ENCODE measurements around the gene RALGDS.

RALGDS gene

DNA sequence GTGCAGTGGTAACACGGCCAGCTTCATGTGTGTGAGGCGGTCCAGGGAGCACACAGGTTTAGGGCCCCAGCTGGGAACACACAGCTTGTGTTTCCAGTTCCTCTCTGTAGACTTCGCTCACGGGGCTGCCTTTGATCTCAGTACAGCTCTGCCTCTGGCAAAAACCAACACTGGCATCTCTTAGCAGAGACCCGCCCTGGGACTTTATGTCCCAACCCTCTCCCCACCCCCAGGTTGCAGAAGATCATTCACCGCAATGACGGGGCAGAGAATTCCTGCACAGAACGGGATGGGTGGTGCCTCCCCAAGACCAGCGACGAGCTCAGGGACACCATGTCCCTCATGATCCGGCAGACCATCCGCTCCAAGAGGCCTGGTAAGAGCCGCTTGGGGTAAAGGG lies 64.5 kb downstream of the RALGDS start:
- H3K4me1 ChIP-seq (ENCODE audit: control insufficient read depth, insufficient read depth, low read length), result no peaks in the 10 kb centered on the region
- H3K36me3 ChIP-seq (ENCODE audit: control insufficient read depth, insufficient read depth, low read length), result peaks cover 44% of the 10 kb centered on the region
- no peak overlapping the region for H3K9ac ChIP-seq (ENCODE audit: low read length)
- no peak overlapping the region for H3K4me3 ChIP-seq (ENCODE audit: low read length)
- no peaks in the 10 kb centered on the region for H3K27me3 ChIP-seq (ENCODE audit: control insufficient read depth, insufficient read depth, low read length)
- no peak overlapping the region for H3K27ac ChIP-seq (ENCODE audit: low read depth, low read length)

DNA sequence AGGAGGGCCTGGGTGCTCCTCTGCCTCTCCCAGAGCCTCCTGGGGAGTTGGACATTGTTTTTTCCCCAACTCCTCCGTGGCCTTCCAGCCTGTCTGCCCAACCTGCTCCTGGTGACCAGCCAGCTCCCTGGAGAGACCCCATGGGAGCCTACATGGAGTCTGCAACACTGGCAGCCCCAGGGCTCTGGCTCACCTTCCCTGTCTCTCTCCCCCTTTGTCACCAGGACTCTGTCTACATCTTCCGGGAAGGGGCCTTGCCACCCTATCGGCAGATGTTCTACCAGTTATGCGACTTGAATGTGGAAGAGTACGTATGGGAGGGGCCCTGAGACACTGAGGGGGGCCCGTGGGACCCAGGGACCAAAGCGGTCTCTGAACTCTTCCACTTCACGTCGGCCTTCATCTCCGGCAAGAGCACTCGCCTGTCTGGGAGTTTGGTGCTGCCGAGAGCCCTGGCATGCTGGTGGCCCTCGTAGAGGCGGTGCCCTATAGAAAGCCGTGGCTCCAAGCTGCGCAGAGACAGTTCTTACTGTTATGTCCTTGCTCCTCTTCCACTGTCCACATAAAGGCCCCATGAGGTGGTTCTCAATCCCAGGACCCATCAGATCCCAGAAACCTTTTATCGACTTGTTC lies 65.1 kb downstream of the RALGDS start:
- Histone ChIP-seq H3K27me3 (ENCODE audit: control insufficient read depth, insufficient read depth, low read length) (no peaks in the 10 kb centered on the region), H3K4me3 (ENCODE audit: low read length) (no peak overlapping the region), H3K27ac (ENCODE audit: low read depth, low read length) (no peak overlapping the region), H3K9ac (ENCODE audit: low read length) (no peak overlapping the region), H3K36me3 (ENCODE audit: control insufficient read depth, insufficient read depth, low read length) (peaks cover 51% of the 10 kb centered on the region), H3K4me1 (ENCODE audit: control insufficient read depth, insufficient read depth, low read length) (no peaks in the 10 kb centered on the region)

DNA sequence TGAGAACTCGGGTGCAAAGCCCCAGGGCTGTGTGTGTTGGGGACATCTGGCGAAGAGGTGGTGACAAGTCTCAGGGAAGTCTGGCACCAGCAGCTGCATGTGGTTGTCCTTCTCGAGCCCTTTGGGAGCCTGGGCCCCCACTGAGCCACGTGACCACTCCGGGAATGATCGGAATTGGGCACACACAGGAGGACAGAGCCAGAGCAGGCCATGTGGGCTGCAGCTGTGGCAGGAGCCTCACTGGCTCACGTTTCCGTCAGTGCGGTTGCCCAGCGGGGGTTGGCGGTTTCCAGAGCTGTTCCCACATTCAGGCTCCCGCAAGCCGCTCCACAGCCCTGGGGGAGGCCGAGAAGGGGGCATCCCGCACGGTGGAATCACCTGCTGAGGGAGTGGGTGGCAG lies 66.1 kb downstream of the RALGDS start:
- Histone ChIP-seq H3K4me1 (ENCODE audit: control insufficient read depth, insufficient read depth, low read length) (no peaks in the 10 kb centered on the region), H3K9ac (ENCODE audit: low read length) (no peak overlapping the region), H3K27me3 (ENCODE audit: control insufficient read depth, insufficient read depth, low read length) (no peaks in the 10 kb centered on the region), H3K27ac (ENCODE audit: low read depth, low read length) (no peak overlapping the region), H3K36me3 (ENCODE audit: control insufficient read depth, insufficient read depth, low read length) (peaks cover 53% of the 10 kb centered on the region), H3K4me3 (ENCODE audit: low read length) (no peak overlapping the region)

DNA sequence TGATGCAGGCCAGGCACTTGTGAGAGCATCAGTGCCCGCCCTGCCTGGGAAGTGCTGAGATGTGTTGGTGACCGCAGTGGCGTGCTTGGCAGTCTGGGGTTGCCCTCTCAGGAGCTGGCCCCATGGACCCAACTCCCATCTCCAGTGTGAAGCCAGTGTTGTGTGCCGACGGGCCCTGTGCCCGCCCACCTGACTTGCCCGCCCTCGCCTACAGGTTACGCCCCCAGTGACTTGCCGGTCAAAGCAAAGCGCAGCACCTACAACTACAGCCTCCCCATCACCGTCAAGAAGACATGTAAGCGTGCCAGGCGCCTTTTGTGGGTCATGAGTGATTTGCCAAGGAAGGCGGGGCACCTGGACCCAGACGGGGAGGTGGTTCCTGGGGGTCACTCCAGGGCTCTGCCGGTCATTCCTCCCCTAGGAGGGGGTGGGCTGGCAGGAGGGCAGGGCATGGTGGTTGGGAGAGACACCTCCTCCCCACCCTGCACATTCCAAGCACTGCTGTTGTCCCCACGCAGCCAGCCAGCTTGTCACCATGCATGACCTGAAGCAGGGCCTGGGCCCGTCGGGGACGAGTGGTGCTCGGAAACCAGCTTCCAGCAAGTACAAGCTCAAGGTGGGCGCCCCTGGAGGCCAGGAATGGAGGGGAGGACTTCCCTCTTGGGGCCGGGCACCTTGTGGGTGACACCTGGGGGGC lies 66.7 kb downstream of the RALGDS start:
- Histone ChIP-seq H3K4me1 (ENCODE audit: control insufficient read depth, insufficient read depth, low read length) (no peaks in the 10 kb centered on the region), H3K9ac (ENCODE audit: low read length) (no peak overlapping the region), H3K27ac (ENCODE audit: low read depth, low read length) (no peak overlapping the region), H3K36me3 (ENCODE audit: control insufficient read depth, insufficient read depth, low read length) (peaks cover 56% of the 10 kb centered on the region), H3K27me3 (ENCODE audit: control insufficient read depth, insufficient read depth, low read length) (no peaks in the 10 kb centered on the region), H3K4me3 (ENCODE audit: low read length) (no peak overlapping the region)

GRCh38 chr9:133051966-133052539 lies 69.0 kb downstream of the RALGDS start:
- Histone ChIP-seq H3K4me1 (ENCODE audit: control insufficient read depth, insufficient read depth, low read length) (no peaks in the 10 kb centered on the region), H3K9ac (ENCODE audit: low read length) (no peak overlapping the region), H3K36me3 (ENCODE audit: control insufficient read depth, insufficient read depth, low read length) (peaks cover 53% of the 10 kb centered on the region), H3K27me3 (ENCODE audit: control insufficient read depth, insufficient read depth, low read length) (no peaks in the 10 kb centered on the region), H3K27ac (ENCODE audit: low read depth, low read length) (no peak overlapping the region), H3K4me3 (ENCODE audit: low read length) (no peak overlapping the region)

GRCh38 chr9:133051281-133051900 lies 69.6 kb downstream of the RALGDS start:
- no peak overlapping the region for H3K4me3 ChIP-seq (ENCODE audit: low read length)
- peaks cover 48% of the 10 kb centered on the region for H3K36me3 ChIP-seq (ENCODE audit: control insufficient read depth, insufficient read depth, low read length)
- H3K27ac ChIP-seq (ENCODE audit: low read depth, low read length), result no peak overlapping the region
- H3K4me1 ChIP-seq (ENCODE audit: control insufficient read depth, insufficient read depth, low read length), result no peaks in the 10 kb centered on the region
- H3K9ac ChIP-seq (ENCODE audit: low read length), result no peak overlapping the region
- no peaks in the 10 kb centered on the region for H3K27me3 ChIP-seq (ENCODE audit: control insufficient read depth, insufficient read depth, low read length)

DNA sequence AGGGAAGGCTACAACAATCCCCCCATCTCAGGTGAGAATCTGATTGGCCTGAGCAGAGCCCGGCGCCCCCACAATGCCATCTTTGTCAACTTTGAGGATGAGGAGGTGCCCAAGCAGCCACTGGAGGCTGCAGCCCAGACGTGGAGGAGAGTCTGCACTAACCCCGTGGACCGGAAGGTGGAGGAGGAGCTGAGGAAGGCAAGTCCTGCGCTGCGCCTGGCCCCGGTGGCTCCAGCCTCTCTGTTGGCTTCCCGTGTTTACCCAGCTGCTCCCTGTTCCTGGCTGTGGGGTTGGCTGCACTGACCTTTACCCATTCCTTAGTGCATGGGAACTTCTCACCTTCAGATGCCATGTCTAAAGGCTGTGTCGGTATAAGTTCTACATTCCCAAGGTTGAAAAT lies 70.3 kb downstream of the RALGDS start:
- no peak overlapping the region for H3K27ac ChIP-seq (ENCODE audit: low read depth, low read length)
- no peaks in the 10 kb centered on the region for H3K4me1 ChIP-seq (ENCODE audit: control insufficient read depth, insufficient read depth, low read length)
- H3K36me3 ChIP-seq (ENCODE audit: control insufficient read depth, insufficient read depth, low read length), result peaks cover 47% of the 10 kb centered on the region
- H3K27me3 ChIP-seq (ENCODE audit: control insufficient read depth, insufficient read depth, low read length), result no peaks in the 10 kb centered on the region
- no peak overlapping the region for H3K4me3 ChIP-seq (ENCODE audit: low read length)
- no peak overlapping the region for H3K9ac ChIP-seq (ENCODE audit: low read length)

- H3K9ac ChIP-seq (ENCODE audit: low read length), result no peak overlapping the region
- H3K4me1 ChIP-seq (ENCODE audit: control insufficient read depth, insufficient read depth, low read length), result no peaks in the 10 kb centered on the region
- peaks cover 47% of the 10 kb centered on the region for H3K36me3 ChIP-seq (ENCODE audit: control insufficient read depth, insufficient read depth, low read length)
- H3K27ac ChIP-seq (ENCODE audit: low read depth, low read length), result no peak overlapping the region
- H3K27me3 ChIP-seq (ENCODE audit: control insufficient read depth, insufficient read depth, low read length), result no peaks in the 10 kb centered on the region
- no peak overlapping the region for H3K4me3 ChIP-seq (ENCODE audit: low read length)
These were observed 70.9 kb downstream of the RALGDS start for GRCh38 chr9:133050142-133050541.

- Histone ChIP-seq H3K4me3 (ENCODE audit: low read length) (no peak overlapping the region), H3K9ac (ENCODE audit: low read length) (no peak overlapping the region), H3K27me3 (ENCODE audit: control insufficient read depth, insufficient read depth, low read length) (no peaks in the 10 kb centered on the region), H3K27ac (ENCODE audit: low read depth, low read length) (no peak overlapping the region), H3K36me3 (ENCODE audit: control insufficient read depth, insufficient read depth, low read length) (peaks cover 46% of the 10 kb centered on the region), H3K4me1 (ENCODE audit: control insufficient read depth, insufficient read depth, low read length) (no peaks in the 10 kb centered on the region)
These were observed 72.0 kb downstream of the RALGDS start for GRCh38 chr9:133049043-133049442.

GRCh38 chr9:133048595-133048994 lies 72.4 kb downstream of the RALGDS start:
- Histone ChIP-seq H3K36me3 (ENCODE audit: control insufficient read depth, insufficient read depth, low read length) (peaks cover 45% of the 10 kb centered on the region), H3K9ac (ENCODE audit: low read length) (no peak overlapping the region)

More at GRCh38 chr9:133048595-133048994, 72.4 kb downstream of the RALGDS start:
- Histone ChIP-seq H3K4me3 (ENCODE audit: low read length) (no peak overlapping the region), H3K4me1 (ENCODE audit: control insufficient read depth, insufficient read depth, low read length) (no peaks in the 10 kb centered on the region), H3K27ac (ENCODE audit: low read depth, low read length) (no peak overlapping the region), H3K27me3 (ENCODE audit: control insufficient read depth, insufficient read depth, low read length) (no peaks in the 10 kb centered on the region)

Measured in rectal smooth muscle tissue (tissue), 1 donor.